Astrocyte of the spinal cord (primary cell): Measurements from ENCODE around the gene AP2S1.
"Not testable (repeated sequence)": the region's sequence is repeated elsewhere in the genome, so short reads cannot be mapped to it uniquely, and the experiment has no call there.

ENCODE experiments used
- DNase-seq: peaks from one replicate; pipeline ENCODE4 v3.0.0; 2011; ENCODE audit warnings: low read depth, low spot score
- H3K4me3 ChIP-seq: 2 replicates; pipeline ENCODE4 v1.5.1; 2011; ENCODE audit warnings: low read depth, mild to moderate bottlenecking, low read length, moderate library complexity
- in situ Hi-C: cut with HindIII; loops from 2 replicates; pipeline ENCODE4 v1.10.0; 2017; ENCODE audit warnings: low sequenced_read_pairs
- TF ChIP-seq, protein P1 (sequence below): IDR thresholded peaks from 2 replicates; pipeline ENCODE4 v1.5.1; 2012; ENCODE audit warnings: low read depth, mild to moderate bottlenecking, low read length, inconsistent platforms

The AP2S1 gene

DNA sequence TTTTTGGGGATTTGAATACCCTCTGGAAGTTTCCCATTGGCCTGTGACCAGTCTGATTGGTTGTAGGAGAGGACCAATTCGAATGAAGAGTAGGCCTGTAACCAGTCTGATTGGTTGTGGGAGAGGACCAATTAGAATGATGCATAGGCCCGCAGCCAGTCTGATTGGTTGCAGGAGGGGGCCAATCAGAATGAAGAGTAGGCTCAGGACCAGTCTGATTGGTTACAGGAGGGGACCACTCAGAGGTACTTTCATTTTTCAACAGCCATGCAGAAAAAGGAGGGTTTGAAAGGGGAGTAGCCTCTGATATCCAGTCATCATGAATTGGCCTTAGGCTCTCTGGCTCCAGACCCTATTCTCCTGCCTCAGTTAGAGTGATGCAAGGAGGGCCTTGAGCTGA, 31.8 kb downstream of the AP2S1 start:
- in situ Hi-C loops = no loop called here
- peak; percentile 20 for DNase-seq
- H3K4me3 ChIP-seq = no peak overlapping the region
- TF ChIP-seq, protein P1, sequence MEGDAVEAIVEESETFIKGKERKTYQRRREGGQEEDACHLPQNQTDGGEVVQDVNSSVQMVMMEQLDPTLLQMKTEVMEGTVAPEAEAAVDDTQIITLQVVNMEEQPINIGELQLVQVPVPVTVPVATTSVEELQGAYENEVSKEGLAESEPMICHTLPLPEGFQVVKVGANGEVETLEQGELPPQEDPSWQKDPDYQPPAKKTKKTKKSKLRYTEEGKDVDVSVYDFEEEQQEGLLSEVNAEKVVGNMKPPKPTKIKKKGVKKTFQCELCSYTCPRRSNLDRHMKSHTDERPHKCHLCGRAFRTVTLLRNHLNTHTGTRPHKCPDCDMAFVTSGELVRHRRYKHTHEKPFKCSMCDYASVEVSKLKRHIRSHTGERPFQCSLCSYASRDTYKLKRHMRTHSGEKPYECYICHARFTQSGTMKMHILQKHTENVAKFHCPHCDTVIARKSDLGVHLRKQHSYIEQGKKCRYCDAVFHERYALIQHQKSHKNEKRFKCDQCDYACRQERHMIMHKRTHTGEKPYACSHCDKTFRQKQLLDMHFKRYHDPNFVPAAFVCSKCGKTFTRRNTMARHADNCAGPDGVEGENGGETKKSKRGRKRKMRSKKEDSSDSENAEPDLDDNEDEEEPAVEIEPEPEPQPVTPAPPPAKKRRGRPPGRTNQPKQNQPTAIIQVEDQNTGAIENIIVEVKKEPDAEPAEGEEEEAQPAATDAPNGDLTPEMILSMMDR = no peak

DNA sequence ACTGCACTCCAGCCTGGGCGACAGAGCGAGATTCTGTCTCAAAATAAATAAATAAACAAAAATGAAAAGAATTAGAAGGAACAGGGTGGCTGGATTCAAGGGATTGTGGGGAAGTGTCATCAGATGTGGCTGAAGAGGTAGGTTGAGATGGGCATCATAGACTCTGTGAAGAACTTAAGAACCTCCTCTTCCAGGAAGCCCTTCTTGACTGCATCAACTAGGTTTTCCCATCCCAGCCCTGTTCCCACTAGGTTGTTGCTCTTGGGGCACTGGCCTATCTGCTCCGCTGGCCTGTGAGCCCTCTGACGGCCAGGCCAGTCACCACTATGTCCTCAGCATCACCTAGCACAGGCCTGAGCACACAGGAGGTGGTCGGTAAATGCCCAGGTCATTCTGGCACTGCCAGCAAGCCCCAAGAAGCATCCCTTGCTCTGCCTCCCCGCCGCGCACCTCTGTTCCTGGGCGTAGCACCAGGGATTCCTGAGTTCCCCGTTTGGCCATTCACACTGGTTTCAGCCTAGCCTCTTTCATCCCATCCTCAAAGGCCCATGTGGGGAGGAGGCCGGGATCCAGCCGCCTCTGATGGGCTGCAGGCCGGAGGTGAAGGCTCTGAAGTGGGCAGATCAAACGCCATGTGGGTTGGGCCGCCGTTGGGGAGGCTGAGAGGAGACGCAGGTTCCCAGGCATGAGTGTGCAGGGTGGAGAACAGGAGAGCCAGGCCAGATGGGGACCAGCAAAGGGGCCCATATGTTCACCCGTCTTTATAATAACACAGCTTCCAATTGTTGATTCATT, 34.6 kb downstream of the AP2S1 start:
- H3K4me3 ChIP-seq = no peak overlapping the region
- in situ Hi-C loops = no loop called here
- TF ChIP-seq, protein P1 = no peak
- no peak for DNase-seq

DNA sequence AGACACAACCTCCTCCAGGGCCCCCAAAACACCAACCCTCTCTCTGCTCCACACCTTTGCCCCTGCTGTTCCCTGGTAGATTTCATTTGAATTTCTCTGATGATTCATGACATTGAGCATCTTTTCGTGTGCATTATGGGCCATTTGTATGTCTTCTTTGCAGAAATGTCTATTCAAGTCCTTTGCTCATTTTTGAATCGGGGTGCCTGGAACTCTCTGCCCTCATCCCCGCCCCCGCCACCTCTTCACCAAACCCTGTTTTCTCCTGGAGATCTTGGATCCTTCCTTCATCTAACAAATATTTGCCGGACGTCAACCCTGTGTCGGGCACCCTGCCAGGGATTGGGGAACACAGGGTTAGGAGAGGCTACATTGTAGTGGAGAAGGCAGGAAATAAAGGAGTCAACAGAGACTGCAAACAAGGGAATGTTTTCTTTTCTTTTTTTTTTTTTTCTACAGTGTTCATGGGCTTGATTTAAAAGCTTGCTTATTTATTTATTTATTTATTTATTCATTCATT, 36.7 kb downstream of the AP2S1 start:
- in situ Hi-C loops = no loop called here
- DNase-seq = peak; percentile 72
- TF ChIP-seq, protein P1 = no peak
- no peak overlapping the region for H3K4me3 ChIP-seq

DNA sequence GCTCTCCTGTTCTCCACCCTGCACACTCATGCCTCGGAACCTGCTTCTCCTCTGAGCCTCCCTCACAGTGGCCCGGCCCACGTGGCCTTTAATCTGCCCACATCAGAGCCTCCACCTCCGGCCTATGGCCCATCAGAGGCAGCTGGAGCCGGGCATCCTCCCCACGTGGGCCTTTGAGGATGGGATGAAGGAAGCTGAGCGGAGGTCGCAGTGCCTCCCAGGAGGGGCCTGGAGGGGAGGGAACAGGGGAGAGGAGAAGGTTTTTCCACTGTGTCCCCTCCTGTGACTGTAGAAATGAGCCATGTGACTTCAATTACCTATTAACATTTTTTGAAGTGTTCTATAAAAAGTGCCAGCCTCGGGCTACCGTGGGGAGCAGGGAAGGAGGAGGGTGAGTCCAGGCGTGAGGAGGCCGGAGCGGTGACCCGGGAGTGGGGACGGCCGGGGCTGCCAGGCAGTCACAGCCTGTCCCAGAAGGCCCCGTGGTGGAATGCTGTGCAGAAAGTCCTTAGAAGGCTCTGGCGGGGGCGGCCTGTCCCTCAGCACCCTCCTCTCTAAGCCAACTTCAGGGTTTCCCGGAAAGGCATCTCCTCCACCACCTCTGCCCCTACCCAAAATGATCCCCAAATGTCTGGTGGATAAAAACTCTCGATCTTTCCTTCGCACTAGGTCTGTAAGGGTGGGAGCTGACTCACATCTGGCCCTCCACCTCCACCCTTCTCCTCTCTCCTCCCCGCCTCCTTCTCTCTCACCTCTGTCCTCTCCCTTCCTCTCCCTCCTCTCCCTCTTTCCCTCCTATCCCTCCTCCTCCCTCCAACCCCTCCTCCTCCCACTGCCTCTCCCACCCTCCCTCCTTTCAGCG, 37.4 kb downstream of the AP2S1 start:
- no peak for DNase-seq
- in situ Hi-C loops = no loop called here
- TF ChIP-seq, protein P1 = no peak
- H3K4me3 ChIP-seq = no peak overlapping the region

DNA sequence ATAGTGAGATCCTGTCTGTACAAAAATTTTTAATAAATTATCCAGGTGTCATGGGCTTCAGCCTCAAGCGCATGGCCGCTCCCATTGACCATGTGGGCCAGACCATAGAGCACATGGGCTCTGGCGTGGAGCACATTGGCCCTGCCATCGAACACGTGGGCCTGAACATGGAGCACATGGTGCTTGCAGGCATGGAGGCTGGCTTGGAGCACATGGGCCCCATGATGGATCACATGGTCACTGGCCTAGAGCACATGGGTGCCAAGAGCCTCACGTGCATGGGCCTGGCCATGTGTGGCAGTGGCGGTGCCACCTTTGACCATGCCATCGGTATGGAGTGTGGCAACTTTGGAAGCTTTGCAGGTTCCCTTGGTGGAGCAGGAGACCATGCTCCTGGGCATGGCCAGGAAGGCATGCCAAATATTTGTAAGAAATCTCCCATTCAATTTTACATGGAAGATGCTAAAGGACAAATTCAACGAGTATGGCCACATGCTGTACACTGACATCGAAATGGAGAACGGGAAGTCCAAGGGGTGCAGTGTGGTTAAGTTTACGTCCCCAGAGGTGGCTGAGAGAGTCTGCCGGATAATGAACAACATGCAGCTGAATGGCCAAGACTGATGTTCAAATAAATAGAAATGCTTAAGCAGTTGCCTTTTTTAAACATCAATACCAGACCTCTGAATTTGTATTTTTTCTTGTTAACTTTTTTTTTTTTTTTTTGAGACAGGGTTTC, 40.9 kb downstream of the AP2S1 start:
- no peak for DNase-seq
- TF ChIP-seq, protein P1 = no peak
- in situ Hi-C loops = no loop called here
- H3K4me3 ChIP-seq = no peak overlapping the region

DNA sequence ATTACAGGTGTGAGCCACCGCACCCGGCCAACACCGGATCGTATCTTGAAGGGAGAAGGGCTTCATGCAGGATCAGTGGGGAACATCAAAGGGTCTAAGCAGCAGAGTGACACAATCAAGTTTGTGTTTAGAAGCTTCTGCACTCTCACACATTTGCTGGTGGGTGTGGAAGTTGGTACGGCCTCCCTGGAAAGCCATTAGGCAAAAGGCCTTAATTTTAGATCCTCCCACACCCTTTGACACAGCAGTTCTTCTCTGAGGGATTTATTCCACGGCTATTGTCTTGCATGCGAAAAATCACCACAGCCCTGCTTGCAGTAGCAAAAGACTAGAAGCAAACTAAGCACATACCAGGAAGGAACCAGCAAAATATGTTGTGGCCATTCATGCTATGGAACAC, 44.0 kb downstream of the AP2S1 start:
- no peak for DNase-seq
- in situ Hi-C loops = no loop called here
- TF ChIP-seq, protein P1 = no peak

DNA sequence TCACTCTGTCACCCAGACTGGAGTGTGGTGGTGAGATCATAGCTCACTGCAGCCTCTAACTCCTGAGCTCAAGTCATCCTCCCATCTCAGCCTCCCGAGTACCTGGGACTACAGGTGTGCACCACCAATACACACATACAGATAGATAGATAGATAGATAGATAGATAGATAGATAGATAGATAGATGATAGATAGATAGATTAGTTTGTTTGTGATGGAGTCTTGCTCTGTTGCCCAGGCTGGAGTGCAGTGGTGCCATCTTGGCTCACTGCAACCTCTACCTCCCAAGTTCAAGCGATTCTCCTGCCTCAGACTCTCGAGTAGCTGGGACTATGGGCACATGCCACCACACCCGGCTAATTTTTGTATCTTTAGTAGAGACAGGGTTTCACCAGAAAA, 46.2 kb downstream of the AP2S1 start:
- DNase-seq, in situ Hi-C loops, H3K4me3 ChIP-seq: not testable (repeated sequence)

More for the DNA sequence above, 44.0 kb downstream of the AP2S1 start:
- H3K4me3 ChIP-seq = no peak overlapping the region
